ENCODE results near the gene NUP160.
"Not testable (repeated sequence)": the region's sequence is repeated elsewhere in the genome, so short reads cannot be mapped to it uniquely, and the experiment has no call there.

The NUP160 gene

GRCh38 chr11:47847892-47848699 lies at the start of gene NUP160:
Gene NUP160 (minus strand): TSS chr11:47848350. CDS start chr11:47848318, 32 bp downstream.
- peak; percentile 55 to 86 for DNase-seq (ENCODE audit: extremely low read depth in 1 of 2, low read depth in 1 of 2)

- no peak for DNase-seq (ENCODE audit: extremely low read depth in 1 of 2, low read depth in 1 of 2)
Measured at GRCh38 chr11:47896199-47896598, 48.0 kb upstream of the NUP160 start.

- no peak for DNase-seq (ENCODE audit: extremely low read depth in 1 of 2, low read depth in 1 of 2)
Measured at GRCh38 chr11:47895035-47895434, 46.9 kb upstream of the NUP160 start.

GRCh38 chr11:47892546-47893276 lies 44.6 kb upstream of the NUP160 start:
- DNase-seq (ENCODE audit: extremely low read depth in 1 of 2, low read depth in 1 of 2): not testable (repeated sequence)

GRCh38 chr11:47891886-47892285 lies 43.7 kb upstream of the NUP160 start:
- no peak for DNase-seq (ENCODE audit: extremely low read depth in 1 of 2, low read depth in 1 of 2)

GRCh38 chr11:47889714-47890441 lies 41.7 kb upstream of the NUP160 start:
- DNase-seq (ENCODE audit: extremely low read depth in 1 of 2, low read depth in 1 of 2): no peak

- DNase-seq (ENCODE audit: extremely low read depth in 1 of 2, low read depth in 1 of 2): no peak
Measured at GRCh38 chr11:47887910-47888569, 39.9 kb upstream of the NUP160 start.

- no peak for DNase-seq (ENCODE audit: extremely low read depth in 1 of 2, low read depth in 1 of 2)
Measured at GRCh38 chr11:47886096-47886495, 37.9 kb upstream of the NUP160 start.

- DNase-seq (ENCODE audit: extremely low read depth in 1 of 2, low read depth in 1 of 2): not testable (repeated sequence)
Measured at GRCh38 chr11:47882437-47882836, 34.3 kb upstream of the NUP160 start.

- no peak for DNase-seq (ENCODE audit: extremely low read depth in 1 of 2, low read depth in 1 of 2)
Measured at GRCh38 chr11:47881145-47881544, 33.0 kb upstream of the NUP160 start.

GRCh38 chr11:47879259-47880158 lies 31.4 kb upstream of the NUP160 start:
- no peak for DNase-seq (ENCODE audit: extremely low read depth in 1 of 2, low read depth in 1 of 2)

- DNase-seq (ENCODE audit: extremely low read depth in 1 of 2, low read depth in 1 of 2): not testable (repeated sequence)
Measured at GRCh38 chr11:47875858-47876257, 27.7 kb upstream of the NUP160 start.

GRCh38 chr11:47870404-47870803 lies 22.3 kb upstream of the NUP160 start:
- DNase-seq (ENCODE audit: extremely low read depth in 1 of 2, low read depth in 1 of 2): no peak

- DNase-seq (ENCODE audit: extremely low read depth in 1 of 2, low read depth in 1 of 2): no peak
Measured at GRCh38 chr11:47869544-47870393, 21.6 kb upstream of the NUP160 start.

- no peak for DNase-seq (ENCODE audit: extremely low read depth in 1 of 2, low read depth in 1 of 2)
Measured at GRCh38 chr11:47867823-47868222, 19.7 kb upstream of the NUP160 start.

- DNase-seq (ENCODE audit: extremely low read depth in 1 of 2, low read depth in 1 of 2): not testable (repeated sequence)
Measured at GRCh38 chr11:47866892-47867291, 18.7 kb upstream of the NUP160 start.

GRCh38 chr11:47864901-47865300 lies 16.8 kb upstream of the NUP160 start:
- no peak for DNase-seq (ENCODE audit: extremely low read depth in 1 of 2, low read depth in 1 of 2)

- no peak for DNase-seq (ENCODE audit: extremely low read depth in 1 of 2, low read depth in 1 of 2)
Measured at GRCh38 chr11:47863898-47864430, 15.8 kb upstream of the NUP160 start.

All from activated CD8-positive, alpha-beta memory T cell treated with anti-CD3 and anti-CD28 coated beads for 1 hour (primary cell).